Activated effector memory CD4-positive, alpha-beta T cell treated with Interleukin-2 at 50 U/mL for 16 hours (primary cell): ENCODE results near the gene RPL35A.
"Not testable (repeated sequence)": the region's sequence is repeated elsewhere in the genome, so short reads cannot be mapped to it uniquely, and the experiment has no call there.

Experiments
- DNase-seq: peaks from one replicate; pipeline ENCODE4 v3.0.0-alpha.2; 2020

RPL35A gene

DNA sequence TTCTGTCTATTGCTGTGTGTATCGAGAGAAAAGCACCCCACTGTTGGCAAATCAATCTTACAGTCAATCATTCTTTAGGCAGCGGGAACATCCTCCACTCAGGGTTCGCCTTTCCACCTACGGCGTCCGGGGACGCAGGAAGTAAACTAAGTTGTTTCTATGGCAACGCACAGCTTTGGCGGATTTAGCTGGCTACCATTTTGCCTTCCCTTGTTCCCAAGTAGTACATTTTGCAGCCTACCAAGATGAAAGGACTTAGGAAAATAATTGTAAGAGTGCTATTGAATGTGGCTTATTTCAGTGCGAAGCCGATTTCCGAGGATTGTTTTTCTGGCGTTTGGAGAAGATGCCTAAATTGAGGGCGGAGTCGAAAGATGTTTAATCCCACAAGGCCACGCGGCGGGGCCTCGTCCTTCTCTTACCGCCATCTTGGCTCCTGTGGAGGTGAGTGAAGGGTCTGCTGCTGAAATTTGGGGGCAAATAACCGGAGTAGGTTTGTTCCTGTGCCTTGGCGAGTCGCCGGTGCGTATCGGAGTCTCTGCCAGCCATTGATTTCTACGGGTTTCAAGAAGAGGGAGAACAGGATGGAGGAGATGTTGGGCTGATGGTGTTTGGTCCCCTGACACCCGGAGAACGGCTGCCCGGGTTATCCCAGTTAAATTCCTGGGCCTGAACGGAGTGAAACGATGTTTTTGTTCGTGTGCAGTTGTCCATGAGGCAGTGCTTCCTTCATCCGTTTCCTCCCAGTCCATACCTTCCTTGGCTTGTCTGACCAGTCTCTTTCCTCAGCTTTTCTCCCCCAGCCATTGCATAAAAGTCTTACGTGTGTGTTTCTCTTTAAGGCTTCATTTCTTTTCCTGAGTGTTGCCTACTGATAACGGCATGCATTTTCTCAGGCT lies at the start of gene RPL35A:
RPL35A (plus strand) TSS at position 413 of the 899 bp plus-strand sequence. CDS start 778 bp downstream, outside the sequence.
- peak; percentile 76 for DNase-seq

DNA sequence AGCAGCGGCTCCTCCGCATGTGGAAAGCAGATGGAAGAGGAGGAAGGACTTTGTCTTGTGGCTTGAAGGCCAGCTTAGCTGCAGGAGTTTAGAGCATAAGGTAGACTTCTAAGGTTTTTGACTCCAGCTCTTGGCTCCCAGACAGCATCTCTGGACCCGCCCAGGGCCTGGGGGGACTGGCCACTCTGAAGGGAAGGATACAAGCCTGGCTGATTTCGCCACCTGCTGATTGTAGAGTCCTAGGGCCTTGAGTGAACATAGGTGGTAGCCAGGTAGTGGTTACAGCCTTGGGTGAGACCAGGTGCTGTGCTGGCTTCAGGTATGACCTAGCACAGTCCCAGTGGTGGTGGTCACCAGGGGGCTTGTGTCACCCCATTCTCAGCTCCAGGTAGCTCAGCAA lies 48.4 kb upstream of the RPL35A start:
- no peak for DNase-seq

DNA sequence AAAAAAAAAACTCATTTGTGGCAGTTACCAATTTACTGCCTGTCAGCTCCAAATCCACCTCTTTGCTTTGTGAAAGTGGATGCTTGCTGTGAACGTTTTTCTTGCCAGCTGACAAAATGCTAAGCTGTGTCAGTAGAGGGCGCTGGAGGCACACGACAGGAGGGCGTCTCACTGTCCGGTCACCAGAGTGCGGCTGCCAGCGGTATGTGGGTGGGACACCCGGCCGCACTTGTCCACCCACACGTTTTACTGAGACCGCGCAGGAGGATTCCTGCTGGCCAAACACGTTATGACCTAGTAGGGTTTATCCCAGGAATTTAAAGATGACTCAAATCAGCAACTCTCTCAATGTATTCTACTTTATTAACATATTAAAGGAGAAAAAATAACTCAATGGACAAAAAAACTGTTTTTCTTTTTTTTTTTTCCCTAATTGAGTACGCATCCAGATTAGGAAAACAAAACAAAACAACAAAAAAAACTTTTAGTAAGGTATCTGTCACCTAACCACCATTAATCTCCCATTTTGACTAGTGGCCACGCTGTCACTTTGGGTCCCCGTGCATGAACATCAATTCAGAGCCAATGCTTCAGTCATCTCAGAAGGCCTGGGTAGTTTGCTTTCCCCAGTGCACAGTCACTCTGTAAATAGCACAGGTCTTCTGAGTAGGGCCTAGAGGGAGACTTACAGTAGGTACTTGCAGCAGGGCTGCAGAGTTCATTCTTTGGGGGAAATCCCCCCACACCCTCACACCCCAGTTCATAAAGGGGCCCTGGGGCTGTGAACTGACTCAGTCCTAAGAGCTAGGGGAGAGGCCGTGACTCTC lies 43.8 kb upstream of the RPL35A start:
- peak; percentile 50 for DNase-seq

DNA sequence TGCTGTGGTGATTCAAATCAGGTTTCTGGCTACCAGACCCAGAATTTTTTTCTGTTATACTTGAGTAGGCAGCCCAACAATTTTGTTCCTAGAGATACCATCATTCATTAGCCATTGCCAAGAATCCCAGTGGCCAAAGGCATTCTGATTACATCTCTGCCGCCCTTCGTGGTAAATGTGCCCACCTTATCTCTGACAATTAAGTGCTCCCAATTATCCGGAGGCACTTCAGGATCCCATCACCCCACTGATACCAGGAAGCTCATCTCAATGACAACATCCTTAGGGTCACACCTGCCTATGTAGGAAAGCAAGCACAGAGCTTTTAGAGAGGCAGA lies 43.2 kb upstream of the RPL35A start:
- DNase-seq = no peak

DNA sequence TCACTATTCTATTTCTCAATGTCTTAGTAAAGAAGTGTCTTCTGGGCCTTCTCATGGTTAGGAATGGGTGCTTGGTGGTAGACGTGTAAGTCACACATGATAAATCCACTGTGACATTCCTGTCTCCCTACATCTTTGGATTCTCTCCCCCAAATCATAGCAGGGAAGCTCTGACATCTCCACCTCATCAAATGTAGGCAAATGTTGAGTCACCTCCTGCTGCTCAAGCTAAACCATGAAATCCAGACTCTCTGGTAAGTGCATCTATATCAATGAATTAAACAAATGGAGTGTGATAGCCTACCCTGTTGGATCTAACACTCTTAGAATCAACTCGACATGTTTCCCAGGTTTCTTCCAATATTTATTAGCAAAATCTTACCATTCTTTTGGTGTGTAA lies 42.8 kb upstream of the RPL35A start:
- DNase-seq = no peak

DNA sequence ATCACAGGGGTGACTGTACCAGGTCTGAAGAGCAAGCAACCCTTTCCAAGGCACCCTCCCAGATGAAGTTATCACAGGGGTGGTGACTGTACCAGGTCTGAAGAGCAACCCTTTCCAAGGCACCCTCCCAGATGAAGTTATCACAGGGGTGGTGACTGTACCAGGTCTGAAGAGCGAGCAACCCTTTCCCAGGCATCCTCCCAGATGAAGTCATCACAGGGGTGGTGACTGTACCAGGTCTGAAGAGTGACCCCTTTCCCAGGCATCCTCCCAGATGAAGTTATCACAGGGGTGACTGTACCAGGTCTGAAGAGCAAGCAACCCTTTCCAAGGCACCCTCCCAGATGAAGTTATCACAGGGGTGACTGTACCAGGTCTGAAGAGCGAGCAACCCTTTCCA lies 41.4 kb upstream of the RPL35A start:
- not testable (repeated sequence) for DNase-seq

DNA sequence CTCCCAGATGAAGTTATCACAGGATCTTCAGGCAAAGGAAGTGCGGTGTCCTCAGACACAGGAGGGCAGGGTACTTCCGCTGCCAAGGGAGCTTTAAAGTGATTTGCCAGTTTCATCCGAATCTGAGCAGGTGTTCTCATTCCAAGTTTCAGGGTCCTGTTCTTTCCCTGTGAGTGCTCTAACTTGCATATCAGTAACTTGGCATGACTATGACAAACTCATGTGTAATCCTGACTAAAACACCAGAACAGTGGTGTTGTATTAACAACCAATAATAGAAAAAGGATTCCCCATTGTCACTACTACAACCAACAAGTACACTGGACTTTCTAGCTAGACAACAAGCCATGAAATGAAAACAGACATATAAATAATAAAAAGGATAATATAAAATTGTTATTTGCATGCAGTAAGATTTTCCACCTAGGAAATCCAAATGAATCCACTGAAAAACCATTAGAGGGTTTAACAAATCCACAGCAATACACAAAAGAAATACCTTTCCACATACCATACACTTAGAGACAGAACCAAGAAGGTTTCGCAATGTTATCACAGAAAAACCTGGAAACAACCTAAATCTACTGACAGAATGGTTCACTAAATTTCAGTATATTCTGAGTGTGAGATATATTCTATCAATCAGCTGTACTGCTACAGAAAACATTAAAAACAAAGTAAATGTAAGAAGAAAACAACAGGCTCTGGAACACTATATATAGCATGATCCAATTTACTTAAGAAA lies 40.9 kb upstream of the RPL35A start:
- DNase-seq = no peak

DNA sequence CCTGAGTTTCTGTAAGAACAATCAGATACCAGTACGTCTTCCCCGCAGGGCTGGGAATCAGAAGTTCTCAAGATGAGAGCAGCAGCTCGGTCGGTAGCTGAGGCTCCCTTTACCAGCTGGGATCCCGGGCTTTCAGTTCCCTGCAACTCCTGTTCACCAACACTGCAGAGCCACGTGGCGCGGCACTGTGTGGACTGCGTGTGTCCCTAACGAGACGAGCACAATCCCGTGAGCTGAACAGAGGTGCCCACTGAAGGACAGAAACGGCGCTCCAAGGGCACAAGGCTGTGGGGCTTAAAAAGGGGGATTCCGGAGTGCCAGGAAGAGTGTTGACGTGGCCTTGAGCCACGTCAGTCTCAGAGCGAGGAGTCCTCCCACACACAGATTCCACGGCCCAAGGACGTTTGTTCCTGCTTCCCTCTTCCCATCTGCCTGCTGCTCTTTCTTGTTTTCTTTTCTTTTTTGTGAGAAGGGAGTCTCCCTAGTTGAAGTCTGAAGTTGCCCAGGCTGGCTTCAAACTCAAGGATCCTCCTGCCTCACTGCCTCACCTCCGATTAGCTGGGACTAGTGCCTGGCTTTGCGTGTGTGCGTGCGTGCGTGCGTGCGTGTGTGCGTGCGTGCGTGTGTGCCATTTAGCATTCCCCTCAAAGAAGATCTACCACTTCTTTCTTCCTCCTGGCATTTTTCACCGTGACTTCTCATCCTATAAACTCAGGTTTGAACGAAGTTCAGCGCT lies 37.1 kb upstream of the RPL35A start:
- DNase-seq = no peak

DNA sequence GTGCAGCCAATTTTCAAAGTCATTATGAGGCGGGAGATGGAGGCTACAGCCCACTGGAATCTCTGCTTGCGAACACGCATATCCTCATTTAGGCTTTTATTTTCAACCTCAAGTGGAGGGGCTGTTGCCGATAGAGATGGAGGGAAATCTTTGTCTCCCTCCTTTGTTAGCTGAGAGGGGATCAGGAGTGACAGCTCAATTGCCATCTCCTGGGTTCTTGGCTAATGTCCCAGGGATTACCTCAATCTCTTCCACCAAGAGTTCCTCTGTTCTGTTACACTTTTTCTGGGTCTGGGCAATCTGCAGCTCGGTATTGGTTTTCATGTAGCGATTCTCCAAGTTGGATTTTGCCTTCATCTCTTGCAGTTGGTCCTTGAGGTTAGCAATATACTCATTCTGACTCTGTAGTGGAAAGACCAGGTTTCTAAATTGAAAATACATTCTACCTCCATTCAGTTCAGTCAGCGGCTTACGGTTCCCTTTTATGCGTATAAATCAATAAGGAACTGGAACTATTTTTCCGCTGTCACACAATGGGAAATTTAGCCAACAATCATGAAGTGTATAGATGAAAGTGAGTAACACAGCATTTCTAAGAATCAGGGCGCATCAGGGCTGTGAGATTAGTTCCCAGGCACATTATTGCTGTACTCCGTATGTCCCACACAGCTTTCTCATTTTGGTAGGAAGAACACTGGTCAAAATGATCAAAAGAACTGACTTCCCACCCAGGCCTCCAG lies 36.2 kb upstream of the RPL35A start:
- DNase-seq = no peak

DNA sequence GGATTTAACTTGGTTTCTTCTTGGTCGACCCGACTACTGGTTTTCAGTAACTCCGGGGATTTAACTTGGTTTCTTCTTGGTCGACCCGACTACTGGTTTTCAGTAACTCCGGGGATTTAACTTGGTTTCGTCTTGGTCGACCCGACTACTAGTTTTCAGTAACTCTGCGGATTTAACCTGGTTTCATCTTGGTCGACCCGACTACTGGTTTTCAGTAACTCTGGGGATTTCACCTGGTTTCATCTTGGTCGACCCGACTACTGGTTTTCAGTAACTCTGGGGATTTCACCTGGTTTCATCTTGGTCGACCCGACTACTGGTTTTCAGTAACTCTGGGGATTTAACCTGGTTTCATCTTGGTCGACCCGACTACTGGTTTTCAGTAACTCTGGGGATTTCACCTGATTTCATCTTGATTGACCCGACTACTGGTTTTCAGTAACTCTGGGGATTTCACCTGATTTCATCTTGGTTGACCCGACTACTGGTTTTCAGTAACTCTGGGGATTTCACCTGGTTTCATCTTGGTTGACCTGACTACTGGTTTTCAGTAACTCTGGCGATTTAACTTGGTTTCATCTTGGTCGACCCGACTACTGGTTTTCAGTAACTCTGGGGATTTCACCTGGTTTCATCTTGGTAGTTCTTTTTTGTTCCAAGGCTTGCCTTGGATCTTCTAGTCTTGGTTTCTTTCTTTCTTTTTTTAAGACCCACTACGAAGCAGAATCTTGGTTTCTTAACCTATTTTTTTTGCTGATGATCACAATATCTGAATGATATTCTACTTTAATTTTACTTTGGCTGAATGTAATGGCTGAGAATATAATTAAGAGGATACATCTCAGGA lies 28.3 kb upstream of the RPL35A start:
- DNase-seq = not testable (repeated sequence)

DNA sequence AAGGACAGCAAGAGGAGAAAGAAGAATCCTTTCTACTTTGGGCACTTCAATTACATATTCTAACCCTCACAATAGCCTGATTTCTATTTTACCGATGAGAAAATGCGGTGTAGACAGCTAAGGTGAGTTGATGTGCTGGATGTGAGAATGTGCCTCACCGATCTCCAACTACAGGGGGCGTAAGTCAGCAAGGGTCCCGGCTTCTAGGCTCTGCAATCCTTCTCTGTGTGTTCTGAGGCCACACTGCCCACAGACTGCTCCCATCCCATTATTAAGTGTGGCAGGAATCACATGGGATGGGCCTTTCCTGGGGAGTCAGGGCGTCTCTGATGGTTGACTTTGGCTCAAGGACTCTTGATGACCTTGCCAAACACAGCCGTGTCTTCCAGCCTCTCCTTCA lies 23.6 kb upstream of the RPL35A start:
- DNase-seq = no peak

DNA sequence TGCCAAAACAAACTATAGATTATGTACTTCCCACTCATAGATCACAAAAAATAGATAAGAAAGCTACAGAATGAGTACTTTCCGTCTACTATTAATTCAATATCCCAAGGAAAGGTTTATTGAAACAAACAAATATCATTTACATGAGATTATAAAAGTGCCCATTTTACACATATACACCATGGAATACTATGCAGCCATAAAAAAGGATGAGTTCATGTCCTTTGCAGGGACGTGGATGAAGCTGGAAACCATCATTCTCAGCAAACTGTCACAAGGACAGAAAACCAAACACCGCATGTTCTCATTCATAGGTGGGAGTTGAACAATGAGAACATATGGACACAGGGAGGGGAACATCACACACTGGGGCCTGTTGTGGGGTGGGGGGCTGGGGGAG lies 22.4 kb upstream of the RPL35A start:
- DNase-seq = not testable (repeated sequence)

DNA sequence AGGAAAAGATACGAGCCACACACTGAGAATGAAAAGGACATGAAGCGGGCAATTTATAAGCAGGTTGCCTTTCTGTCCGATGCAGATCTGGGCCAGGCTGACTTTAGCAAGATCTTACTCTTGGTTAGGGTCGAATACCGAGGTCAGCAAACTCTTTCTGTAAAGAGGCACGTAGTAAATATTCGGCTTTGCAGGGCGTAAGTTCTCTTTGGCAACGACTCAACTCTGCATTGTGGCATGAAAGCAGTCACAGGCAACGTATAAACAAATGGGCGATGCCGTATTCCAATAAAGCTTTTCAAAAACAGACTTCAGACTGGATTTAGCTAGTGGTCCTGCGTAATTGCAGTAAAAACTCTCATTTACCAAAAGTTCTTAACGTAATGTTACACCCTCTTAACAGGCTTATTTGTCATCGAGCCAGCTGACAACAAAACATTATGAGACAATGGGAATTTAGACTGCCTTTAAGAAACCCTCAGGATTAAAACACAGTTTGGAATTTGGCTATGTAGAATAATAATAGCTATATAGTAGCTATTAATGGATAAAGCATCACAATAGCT lies 13.1 kb upstream of the RPL35A start:
- DNase-seq = no peak

DNA sequence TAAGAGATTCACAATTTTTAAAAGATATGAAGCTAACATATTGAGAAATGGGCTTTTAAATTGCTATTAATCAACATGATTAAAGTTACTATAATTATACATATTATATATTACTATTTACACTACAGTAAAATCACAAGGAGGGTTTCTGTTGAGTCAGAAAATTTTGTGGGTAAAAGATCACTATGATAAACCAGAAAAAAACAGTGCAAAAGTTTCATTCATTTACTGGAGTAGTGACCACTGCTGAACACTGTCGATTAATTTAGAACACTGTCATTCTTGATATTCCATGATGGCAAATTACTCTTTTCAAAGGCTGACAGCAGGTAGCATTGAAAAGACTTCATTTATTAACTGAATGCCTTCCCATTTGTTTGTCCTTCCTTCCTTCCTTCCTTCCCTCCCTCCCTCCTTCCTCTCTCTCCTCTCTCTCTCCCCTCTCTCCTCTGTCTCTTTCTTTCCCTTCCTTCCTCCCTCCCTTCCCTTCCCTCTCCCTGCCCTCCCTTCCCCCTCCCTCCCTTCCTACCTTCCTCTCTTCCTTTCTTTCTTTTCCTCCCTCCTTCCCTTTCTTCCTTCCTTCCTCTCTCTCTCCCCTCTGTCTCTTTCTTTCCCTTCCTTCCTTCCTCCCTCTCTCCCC lies 9.1 kb upstream of the RPL35A start:
- no peak for DNase-seq

DNA sequence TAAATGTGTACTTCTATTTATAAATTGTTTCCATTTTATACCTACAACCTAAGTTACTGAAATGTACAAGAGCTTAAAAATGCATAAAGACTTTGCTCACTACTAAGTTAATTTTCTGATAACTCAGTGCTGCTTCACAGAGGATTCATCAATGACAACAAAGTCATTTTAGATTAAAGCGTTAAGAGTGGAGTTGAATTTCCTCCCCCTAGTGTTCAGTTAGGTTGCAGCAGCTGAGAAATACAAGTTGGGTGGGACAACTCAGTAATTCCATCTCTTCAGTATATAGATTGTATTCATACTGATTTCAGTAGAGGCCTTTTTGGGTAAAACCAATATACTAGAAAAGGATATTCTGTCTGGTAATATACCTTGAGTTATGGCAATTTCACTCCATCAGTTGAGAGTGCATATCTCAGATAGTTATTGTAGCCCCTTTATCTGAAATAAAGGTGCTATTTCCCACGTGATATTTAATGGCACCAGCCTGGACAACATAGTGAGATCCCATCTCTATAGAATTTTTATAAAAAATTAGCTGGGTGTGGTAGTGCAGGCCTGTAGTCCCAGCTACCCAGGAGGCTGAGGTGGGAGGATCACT lies 6.9 kb upstream of the RPL35A start:
- DNase-seq = no peak

DNA sequence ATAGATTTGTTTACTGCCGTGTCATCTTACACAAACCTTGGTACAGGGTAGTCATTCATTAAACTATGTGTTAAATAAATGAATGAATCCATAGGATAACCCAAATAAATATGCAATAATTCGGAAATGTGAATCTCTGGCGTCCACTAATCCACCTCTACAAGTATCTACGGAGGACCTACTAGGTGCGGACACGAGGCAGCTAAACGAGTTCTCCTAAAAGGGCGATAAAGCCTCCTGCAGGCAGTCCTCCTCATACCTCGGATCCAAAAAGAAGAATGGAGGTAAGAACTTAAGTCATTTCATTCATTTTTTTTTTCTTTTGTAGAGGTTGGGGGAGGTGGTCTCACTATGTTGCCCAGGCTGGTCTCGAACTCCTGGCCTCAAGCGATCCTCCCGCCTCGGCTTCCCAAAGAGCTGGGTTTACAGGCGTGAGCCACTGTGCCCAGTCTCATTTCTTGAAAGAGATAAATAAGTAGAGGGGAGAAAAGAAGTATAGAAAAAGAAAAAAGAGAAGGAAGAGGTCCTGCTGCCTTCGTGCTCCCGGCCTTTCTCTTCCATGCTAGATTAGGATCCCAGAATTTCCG lies 706 bp upstream of the RPL35A start:
- no peak for DNase-seq

DNA sequence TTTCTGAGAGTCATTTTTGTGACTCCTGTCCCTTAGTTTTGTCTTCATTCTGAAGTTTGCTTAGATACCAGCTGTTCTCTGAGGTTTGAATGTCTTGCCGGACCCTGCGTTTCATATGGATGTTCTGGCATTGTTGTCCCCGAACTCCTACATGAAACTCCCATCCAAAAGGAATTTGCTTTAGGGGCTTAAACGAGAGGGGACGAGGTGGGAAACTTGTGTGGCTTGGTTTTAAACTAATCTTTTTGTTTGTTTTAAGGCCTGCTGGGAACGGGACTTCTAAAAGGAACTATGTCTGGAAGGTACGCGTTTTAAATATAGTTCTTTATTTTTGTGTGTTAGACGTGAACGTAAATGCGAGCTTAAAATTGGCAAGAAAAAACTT lies 679 bp downstream of the RPL35A start:
- no peak for DNase-seq

DNA sequence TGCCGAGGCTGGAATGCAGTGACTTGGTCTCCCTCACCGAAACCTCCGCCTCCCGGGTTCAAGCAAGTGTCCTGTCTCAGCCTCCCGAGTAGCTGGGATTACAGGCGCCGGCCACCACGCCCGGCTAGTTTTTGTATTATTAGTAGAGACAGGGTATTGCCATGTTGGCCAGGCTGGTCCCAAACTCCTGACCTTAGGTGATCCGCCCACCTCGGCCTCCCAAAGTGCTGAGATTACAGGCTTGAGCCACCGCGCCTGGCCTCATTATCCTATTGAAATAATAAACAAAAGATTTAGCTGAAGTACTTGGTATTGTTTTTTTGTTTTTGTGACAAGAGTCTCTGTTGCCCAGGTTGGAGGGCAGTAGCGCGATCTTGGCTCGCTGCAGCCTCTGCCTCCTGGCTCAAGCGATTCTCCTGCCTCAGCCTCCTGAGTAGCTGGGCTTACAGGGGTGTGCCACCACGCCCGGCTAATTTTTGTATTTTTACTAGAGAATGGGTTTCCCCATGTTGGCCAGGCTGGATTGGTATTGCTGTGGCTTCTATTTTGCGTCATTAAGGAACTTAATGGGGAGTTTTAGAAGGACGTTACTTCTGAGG lies 1.5 kb downstream of the RPL35A start:
- DNase-seq = no peak

DNA sequence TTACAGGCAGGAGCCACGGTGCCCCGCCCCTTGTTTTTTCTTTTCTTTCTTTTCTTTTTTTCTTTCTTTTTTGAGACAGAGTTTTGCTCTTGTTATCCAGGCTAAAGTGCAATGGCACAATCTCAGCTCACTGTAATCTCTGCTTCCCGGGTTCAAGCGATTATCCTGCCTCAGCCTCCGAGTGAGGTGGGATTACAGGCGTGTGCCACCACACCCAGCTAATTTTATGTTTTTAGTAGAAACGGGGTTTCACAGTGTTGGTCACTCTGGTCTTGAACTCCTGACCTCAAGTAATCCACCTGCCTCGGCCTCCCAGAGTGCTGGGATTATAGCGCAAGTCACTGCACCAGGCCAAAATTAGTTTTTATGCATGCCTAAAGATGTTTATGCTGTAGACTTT lies 2.5 kb downstream of the RPL35A start:
- DNase-seq = no peak
